CD14-positive monocyte (primary cell): ENCODE data around the gene TLR8. TPM values are rescaled to one million over a fixed set of nuclear protein-coding genes. Genes with fewer than 3 reads are reported as not detected.
A peak's percentile ranks its signal among the peaks of the same experiment; 100 is the strongest.

Experiments used
- DNase-seq, 3 donors: peaks; one replicate each; pipeline ENCODE4 v3.0.0-alpha.2; 2011 to 2022
- H2AFZ ChIP-seq: 2 replicates; pipeline ENCODE4 v1.6.0; 2012; ENCODE audit warnings: mild to moderate bottlenecking, low read depth, low read length, inconsistent platforms; ENCODE audit not compliant: insufficient read depth, poor library complexity, severe bottlenecking
- H3K27ac ChIP-seq, 2 donors: 1 replicate in 1 of 2; 2 replicates in 1 of 2; pipeline ENCODE4 v1.5.1; 2012 to 2013; ENCODE audit warnings: low read length in 2 of 2, control low read depth in 1 of 2, inconsistent platforms in 1 of 2, low read depth in 1 of 2, mild to moderate bottlenecking in 1 of 2
- H3K27me3 ChIP-seq, 2 donors: one replicate each; pipeline versions ENCODE4 v1.6.0 to v1.6.1; 2011 to 2013; ENCODE audit warnings: low read length in 2 of 2; ENCODE audit not compliant: control insufficient read depth in 2 of 2, insufficient read depth in 2 of 2
- H3K36me3 ChIP-seq, 2 donors: replicated peaks in 1 of 2; 1 replicate in 1 of 2; 2 replicates in 1 of 2; pipeline versions ENCODE4 v1.5.1 to v1.6.1; 2012 to 2013; ENCODE audit warnings: low read length in 2 of 2, control low read depth in 1 of 2, inconsistent platforms in 1 of 2, mild to moderate bottlenecking in 1 of 2; ENCODE audit not compliant: insufficient read depth in 2 of 2, control insufficient read depth in 1 of 2
- H3K4me1 ChIP-seq, 2 donors: 1 replicate in 1 of 2; 2 replicates in 1 of 2; pipeline versions ENCODE4 v1.5.1 to v1.6.1; 2012 to 2013; ENCODE audit warnings: low read length in 2 of 2, control low read depth in 1 of 2, inconsistent platforms in 1 of 2, mild to moderate bottlenecking in 1 of 2, moderate library complexity in 1 of 2; ENCODE audit not compliant: insufficient read depth in 2 of 2, control insufficient read depth in 1 of 2
- H3K4me2 ChIP-seq: replicated peaks from 2 replicates; pipeline ENCODE3; 2012; ENCODE audit warnings: low read length, moderate library complexity, mild to moderate bottlenecking; ENCODE audit not compliant: poor library complexity, severe bottlenecking; ENCODE audit errors: extremely low read depth
- H3K4me3 ChIP-seq, 3 experiments: fragments of 200-600 bp in 1 of 3; sonication (generic) in 1 of 3; replicated peaks in 1 of 3; 1 replicate in 2 of 3; 2 replicates in 1 of 3; pipeline ENCODE4 v1.5.1; 2011 to 2013; ENCODE audit warnings: low read length in 3 of 3, mild to moderate bottlenecking in 3 of 3, control low read depth in 2 of 3, low read depth in 2 of 3, inconsistent platforms in 1 of 3, moderate library complexity in 1 of 3
- H3K79me2 ChIP-seq: 2 replicates; pipeline ENCODE4 v1.6.0; 2012; ENCODE audit warnings: mild to moderate bottlenecking, control low read depth, inconsistent platforms, low read length, moderate library complexity; ENCODE audit not compliant: insufficient read depth
- H3K9ac ChIP-seq: 2 replicates; pipeline ENCODE4 v1.6.0; 2017; ENCODE audit warnings: low read length, mild to moderate bottlenecking; ENCODE audit not compliant: insufficient read depth, poor library complexity, severe bottlenecking
- H3K9me3 ChIP-seq, 2 donors: replicated peaks in 1 of 2; 1 replicate in 1 of 2; 2 replicates in 1 of 2; pipeline versions ENCODE4 v1.5.1 to v1.6.1; 2012 to 2013; ENCODE audit warnings: low read length in 2 of 2, control low read depth in 1 of 2; ENCODE audit not compliant: control insufficient read depth in 1 of 2, insufficient read depth in 1 of 2
- H4K20me1 ChIP-seq: 2 replicates; pipeline ENCODE4 v1.6.0; 2012; ENCODE audit warnings: mild to moderate bottlenecking, low read length, control low read depth, moderate library complexity; ENCODE audit not compliant: insufficient read depth
- H3K27ac Mint-ChIP-seq, 7 donors: one replicate each; pipeline ENCODE4 v1.8.0; 2020; ENCODE audit warnings: mild to moderate bottlenecking in 7 of 7, mixed read lengths in 7 of 7, moderate library complexity in 6 of 7, inconsistent platforms in 2 of 7
- H3K27me3 Mint-ChIP-seq, 3 donors: one replicate each; pipeline ENCODE4 v1.8.0; 2021 to 2022; ENCODE audit warnings: low read depth in 3 of 3, mild to moderate bottlenecking in 3 of 3, mixed read lengths in 3 of 3, moderate library complexity in 3 of 3, inconsistent platforms in 1 of 3
- H3K36me3 Mint-ChIP-seq, 2 donors: one replicate each; pipeline ENCODE4 v1.8.0; 2020; ENCODE audit warnings: mixed read lengths in 2 of 2, inconsistent platforms in 1 of 2, mild to moderate bottlenecking in 1 of 2
- H3K4me1 Mint-ChIP-seq: one replicate; pipeline ENCODE4 v1.8.0; 2020; ENCODE audit warnings: mild to moderate bottlenecking, mixed read lengths
- H3K4me3 Mint-ChIP-seq, 2 donors: one replicate each; pipeline ENCODE4 v1.8.0; 2020; ENCODE audit warnings: mild to moderate bottlenecking in 2 of 2, mixed read lengths in 2 of 2, moderate library complexity in 1 of 2
- H3K9me3 Mint-ChIP-seq, 7 donors: one replicate each; pipeline ENCODE4 v1.8.0; 2020 to 2022; ENCODE audit warnings: mixed read lengths in 7 of 7, mild to moderate bottlenecking in 6 of 7, moderate library complexity in 6 of 7, inconsistent platforms in 2 of 7
- WGBS: methylation state at CpG from one replicate; pipeline ENCODE4 v1.1.5; 2013; ENCODE audit warnings: missing lambda C conversion rate; ENCODE audit not compliant: insufficient coverage; 5-methylcytosine and 5-hydroxymethylcytosine counted together
- intact Hi-C, 2 donors: fragments of 100-400 bp; cut with micrococcal nuclease; formaldehyde crosslinking; loops; one replicate each; pipeline versions ENCODE4 v1.15.0 to v1.15.1; 2023
- polyA plus RNA-seq, 3 donors: library from polyadenylated mRNA; depleted of rRNA in 1 of 3; unstranded in 2 of 3; stranded (reverse) in 1 of 3; fragments of 300-500 nt in 2 of 3; fragments of >200 nt in 1 of 3; fragmentation: Illumina TruSeq in 2 of 3; gene quantifications; 1 replicate in 2 of 3; 2 replicates in 1 of 3; pipeline ENCODE4 v1.2.3, GENCODE V29; 2012 to 2021
- TF ChIP-seq, protein P1 (sequence below): fragments of 200-600 bp; IDR thresholded peaks from one replicate; pipeline ENCODE4 v1.8.0; 2022; ENCODE audit warnings: antibody characterized with exemption, mild to moderate bottlenecking

TLR8 gene
- polyA plus RNA-seq, 3 donors = 23.1 to 61.9 (median 48.5) TPM

DNA sequence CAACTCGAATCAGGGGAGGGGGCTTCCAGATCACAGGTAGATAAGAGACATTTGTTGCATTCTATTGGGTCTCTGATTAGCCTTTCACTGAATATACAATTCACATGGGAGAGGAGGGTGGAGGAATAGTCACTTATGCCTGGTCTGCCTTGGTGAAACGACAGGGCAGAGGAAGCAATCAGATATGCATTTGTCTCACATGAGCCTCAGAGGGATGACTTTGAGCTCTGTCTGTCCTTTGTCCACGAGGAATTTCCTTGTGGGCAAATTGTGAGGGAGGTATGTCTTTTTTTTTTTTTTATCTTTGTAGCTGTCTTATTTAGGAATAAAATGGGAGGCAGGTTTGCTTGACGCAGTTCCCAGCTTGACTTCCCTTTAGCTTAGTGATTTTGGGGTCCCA lies 40.0 kb downstream of the TLR8 start:
- no peak overlapping the region for H3K9ac ChIP-seq
- H3K27ac ChIP-seq = no peak overlapping the region
- no peak for DNase-seq
- peaks cover 0 to 17% of the 10 kb centered on the region in 2 donors for H3K27me3 ChIP-seq
- H2AFZ ChIP-seq = no peak overlapping the region
- Mint-ChIP-seq H3K4me3 (no peak overlapping the region), H3K27me3 (peaks cover 0 to 54% (median 0%) of the 10 kb centered on the region in 3 donors), H3K4me1 (peaks cover 62% of the 10 kb centered on the region), H3K27ac (peak overlapping the region in 3 of 7 donors; percentile 37 to 88 (median 48)), H3K9me3 (peaks cover 0 to 19% (median 1%) of the 10 kb centered on the region in 7 donors), H3K36me3 (no peaks in the 10 kb centered on the region)
- peaks cover 43 to 57% of the 10 kb centered on the region in 2 donors for H3K4me1 ChIP-seq
- H3K4me3 ChIP-seq = no peak overlapping the region
- WGBS = 80% methylated on average over 1 of the region's 4 CpGs
- H3K4me2 ChIP-seq = no peak overlapping the region
- intact Hi-C loops = no loop called here
- TF ChIP-seq, protein P1, sequence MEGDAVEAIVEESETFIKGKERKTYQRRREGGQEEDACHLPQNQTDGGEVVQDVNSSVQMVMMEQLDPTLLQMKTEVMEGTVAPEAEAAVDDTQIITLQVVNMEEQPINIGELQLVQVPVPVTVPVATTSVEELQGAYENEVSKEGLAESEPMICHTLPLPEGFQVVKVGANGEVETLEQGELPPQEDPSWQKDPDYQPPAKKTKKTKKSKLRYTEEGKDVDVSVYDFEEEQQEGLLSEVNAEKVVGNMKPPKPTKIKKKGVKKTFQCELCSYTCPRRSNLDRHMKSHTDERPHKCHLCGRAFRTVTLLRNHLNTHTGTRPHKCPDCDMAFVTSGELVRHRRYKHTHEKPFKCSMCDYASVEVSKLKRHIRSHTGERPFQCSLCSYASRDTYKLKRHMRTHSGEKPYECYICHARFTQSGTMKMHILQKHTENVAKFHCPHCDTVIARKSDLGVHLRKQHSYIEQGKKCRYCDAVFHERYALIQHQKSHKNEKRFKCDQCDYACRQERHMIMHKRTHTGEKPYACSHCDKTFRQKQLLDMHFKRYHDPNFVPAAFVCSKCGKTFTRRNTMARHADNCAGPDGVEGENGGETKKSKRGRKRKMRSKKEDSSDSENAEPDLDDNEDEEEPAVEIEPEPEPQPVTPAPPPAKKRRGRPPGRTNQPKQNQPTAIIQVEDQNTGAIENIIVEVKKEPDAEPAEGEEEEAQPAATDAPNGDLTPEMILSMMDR = no peak
- H3K79me2 ChIP-seq = peaks cover 29% of the 10 kb centered on the region
- no peaks in the 10 kb centered on the region for H3K36me3 ChIP-seq
- H4K20me1 ChIP-seq = peaks cover 17% of the 10 kb centered on the region
- H3K9me3 ChIP-seq = no peaks in the 10 kb centered on the region

DNA sequence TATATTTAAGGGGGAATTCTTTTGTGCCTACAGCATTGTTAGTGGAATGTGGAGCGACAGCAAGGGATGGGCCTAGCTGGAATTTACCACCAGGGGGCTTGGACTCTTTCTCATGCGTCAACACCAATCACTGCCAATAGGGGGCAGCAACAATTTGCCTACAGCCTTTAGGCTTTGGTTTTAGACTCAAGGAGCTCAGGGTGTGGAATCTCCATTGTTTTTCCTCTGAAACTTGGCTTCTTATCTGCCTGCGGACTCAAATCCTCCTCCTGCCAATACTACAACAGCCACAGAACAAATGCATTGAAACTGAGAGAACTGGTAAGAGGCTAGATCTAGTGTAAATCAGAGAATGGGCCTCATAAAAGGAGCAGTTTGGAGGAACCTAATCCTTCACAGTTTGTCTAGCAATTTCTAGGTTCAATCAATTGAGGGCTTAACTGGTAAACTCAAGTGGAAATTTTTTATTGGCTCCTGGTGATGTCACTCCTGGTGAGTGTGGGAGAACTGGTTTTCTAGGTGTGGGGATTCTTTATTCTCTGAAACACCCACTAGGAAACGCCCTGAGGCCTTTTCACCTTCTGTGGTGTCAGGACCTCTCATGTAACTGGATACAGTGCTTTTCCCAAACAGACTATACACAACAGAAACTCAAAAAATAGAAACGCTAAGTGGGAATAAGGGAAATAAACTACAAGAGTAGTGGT lies 40.6 kb downstream of the TLR8 start:
- Histone ChIP-seq H2AFZ (peak overlapping the region; percentile 8), H3K4me2 (peak overlapping the region; percentile 42), H3K36me3 (no peaks in the 10 kb centered on the region), H3K27ac (peak overlapping the region in 1 of 2 donors; percentile 72), H3K79me2 (peaks cover 29% of the 10 kb centered on the region), H3K9me3 (no peaks in the 10 kb centered on the region), H3K27me3 (peaks cover 0 to 17% of the 10 kb centered on the region in 2 donors), H3K4me1 (peaks cover 49 to 63% of the 10 kb centered on the region in 2 donors), H3K9ac (no peak overlapping the region), H3K4me3 (no peak overlapping the region), H4K20me1 (peaks cover 17% of the 10 kb centered on the region)
- Mint-ChIP-seq H3K27ac (peak overlapping the region; percentile 44 to 92 (median 88)), H3K9me3 (peaks cover 0 to 19% (median 1%) of the 10 kb centered on the region in 7 donors), H3K36me3 (no peaks in the 10 kb centered on the region), H3K4me1 (peaks cover 67% of the 10 kb centered on the region), H3K4me3 (peak overlapping the region in 1 of 2 donors; percentile 64), H3K27me3 (peaks cover 0 to 49% (median 0%) of the 10 kb centered on the region in 3 donors)
- no CpG with 5 or more reads among the region's 5 CpGs for WGBS
- TF ChIP-seq, protein P1 = peak; percentile 93
- intact Hi-C loops = no loop called here
- DNase-seq = peak; percentile 74 to 79 (median 76)
